Spleen (tissue), 11 donors: Measurements from ENCODE around the gene ZNF860. TPM values are rescaled to one million over a fixed set of nuclear protein-coding genes. Genes with fewer than 3 reads are reported as not detected.
"Not testable (repeated sequence)": the region's sequence is repeated elsewhere in the genome, so short reads cannot be mapped to it uniquely, and the experiment has no call there.

Experiments
- DNase-seq: peaks from one replicate; pipeline ENCODE4 v3.0.0-alpha.2; 2020
- H3K27ac ChIP-seq, 8 donors: fragments of 200-600 bp; sonication (generic) in 7 of 8; 1 replicate in 4 of 8; 2 replicates in 4 of 8; pipeline versions ENCODE4 v1.5.0 to v1.8.0; 2016 to 2021; ENCODE audit warnings: inconsistent platforms in 4 of 8, mild to moderate bottlenecking in 4 of 8, moderate library complexity in 1 of 8
- H3K27me3 ChIP-seq, 7 donors: fragments of 200-600 bp; sonication (generic) in 6 of 7; replicated peaks in 1 of 7; 1 replicate in 4 of 7; 2 replicates in 3 of 7; pipeline versions ENCODE4 v1.5.0 to v1.8.0; 2016 to 2021; ENCODE audit warnings: inconsistent platforms in 3 of 7, mild to moderate bottlenecking in 1 of 7
- H3K36me3 ChIP-seq, 6 donors: fragments of 200-600 bp; sonication (generic) in 5 of 6; 1 replicate in 4 of 6; 2 replicates in 2 of 6; pipeline versions ENCODE4 v1.5.0 to v1.8.0; 2016 to 2021; ENCODE audit warnings: inconsistent platforms in 2 of 6
- H3K4me1 ChIP-seq, 6 donors: fragments of 200-600 bp; sonication (generic) in 5 of 6; 1 replicate in 3 of 6; 2 replicates in 3 of 6; pipeline versions ENCODE4 v1.5.0 to v1.8.0; 2016 to 2021; ENCODE audit warnings: inconsistent platforms in 3 of 6
- H3K4me3 ChIP-seq, 8 donors: fragments of 200-600 bp; sonication (generic) in 7 of 8; 1 replicate in 4 of 8; 2 replicates in 4 of 8; pipeline versions ENCODE4 v1.5.0 to v1.8.0; 2016 to 2021; ENCODE audit warnings: inconsistent platforms in 4 of 8, mild to moderate bottlenecking in 4 of 8, moderate library complexity in 2 of 8
- H3K9me3 ChIP-seq, 8 donors: fragments of 200-600 bp; sonication (generic) in 7 of 8; 1 replicate in 4 of 8; 2 replicates in 4 of 8; pipeline versions ENCODE4 v1.5.0 to v1.8.0; 2016 to 2021; ENCODE audit warnings: inconsistent platforms in 4 of 8
- POLR2A ChIP-seq, 3 donors: fragments of 450-650 bp; IDR thresholded peaks; one replicate each; pipeline ENCODE4 v1.5.1; 2017; ENCODE audit warnings: antibody characterized with exemption in 3 of 3, mild to moderate bottlenecking in 1 of 3
- POLR2AphosphoS5 ChIP-seq, 3 donors: sonication (generic); formaldehyde crosslinking; IDR thresholded peaks; one replicate each; pipeline ENCODE4 v1.5.1; 2017; ENCODE audit warnings: antibody characterized with exemption in 3 of 3
- WGBS, 5 donors: extraction: QIAGEN DNeasy Blood & Tissue Kit in 3 of 5; methylation state at CpG; one replicate each; pipeline versions ENCODE4 v1.1.5 to v1.1.7; 2013 to 2018; 5-methylcytosine and 5-hydroxymethylcytosine counted together
- intact Hi-C: fragments of 100-400 bp; cut with DNase I; formaldehyde crosslinking; loops from one replicate; pipeline ENCODE4 v1.15.0; 2023; ENCODE audit warnings: low total_unique reads
- polyA plus RNA-seq, 3 donors: library from polyadenylated mRNA; stranded (reverse); fragments of 200-250 nt; gene quantifications; one replicate each; pipeline ENCODE4 v1.2.1, GENCODE V29; 2013
- total RNA-seq, 7 donors: library from RNA; depleted of rRNA in 3 of 7; stranded (reverse); fragments of >200 nt in 3 of 7; fragmentation: NEBNext Ultra II Directional in 4 of 7; extraction: Animal tissue kit (Norgen Biotek cat#: 25700) in 4 of 7; gene quantifications; one replicate each; pipeline versions ENCODE4 v1.1.0 to v1.2.1, GENCODE V29; 2016 to 2021
- TF ChIP-seq, protein P1 (sequence below), 11 experiments: fragments of 200-600 bp in 7 of 11; fragments of 450-650 bp in 4 of 11; sonication (generic) in 4 of 11; IDR thresholded peaks in 8 of 11; conservative IDR thresholded peaks in 3 of 11; 1 replicate in 7 of 11; 2 replicates in 4 of 11; pipeline versions ENCODE4 v1.4.0 to v1.8.0; 2016 to 2021; ENCODE audit warnings: antibody characterized with exemption in 11 of 11, inconsistent platforms in 4 of 11, mild to moderate bottlenecking in 1 of 11
- donor health status: healthy with polysubstance abuse.
- donor health status: DM: no; HTN: no; CAD: no; lungs with moderate emphysema.
- donor health status: DM: no; HTN: no; CAD: no.
- donor health status: Bipolar disorder and iron deficiency.
- donor health status: healthy.
- donor health status: DM: no; HTN: no; CAD: no.
- donor health status: DM: yes; HTN: yes; CAD: no.

Gene ZNF860
- total and polyA plus RNA-seq, 10 donors, result 1.3 to 9.5 (median 4.5) TPM

DNA sequence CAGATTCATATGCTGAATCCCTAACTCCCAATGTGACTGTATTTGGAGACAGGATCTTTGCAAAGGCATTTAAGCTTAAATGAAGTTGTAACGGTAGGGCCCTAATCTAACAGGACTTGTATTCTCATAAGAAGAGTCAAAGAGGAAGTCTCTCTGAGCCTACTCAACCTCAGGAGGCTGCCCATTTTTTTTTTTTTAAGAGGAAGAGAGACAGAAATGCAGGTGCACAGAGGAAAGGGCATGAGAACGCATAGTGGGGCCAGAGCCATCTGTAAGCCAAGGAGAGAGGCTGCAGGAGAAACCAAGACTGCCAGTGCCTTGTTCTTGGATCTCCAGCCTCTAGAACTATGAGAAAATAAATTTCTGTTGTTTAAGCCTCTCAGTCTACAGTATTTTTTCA, 28.4 kb downstream of the ZNF860 start:
- Histone ChIP-seq H3K27ac (peak overlapping the region in 1 of 8 donors; percentile 24), H3K4me1 (peaks cover 0 to 15% (median 2%) of the 10 kb centered on the region in 6 donors), H3K36me3 (no peaks in the 10 kb centered on the region), H3K4me3 (no peak overlapping the region), H3K27me3 (no peaks in the 10 kb centered on the region), H3K9me3 (no peaks in the 10 kb centered on the region)
- WGBS, 5 donors, result 33 to 57% (median 49%) methylated on average over 2 of the region's 2 CpGs
- DNase-seq, result no peak
- TF ChIP-seq POLR2A (IDR thresholded peaks at IDR 0.05) (no peak), POLR2AphosphoS5 (IDR thresholded peaks at IDR 0.05) (no peak)
- TF ChIP-seq, protein P1, sequence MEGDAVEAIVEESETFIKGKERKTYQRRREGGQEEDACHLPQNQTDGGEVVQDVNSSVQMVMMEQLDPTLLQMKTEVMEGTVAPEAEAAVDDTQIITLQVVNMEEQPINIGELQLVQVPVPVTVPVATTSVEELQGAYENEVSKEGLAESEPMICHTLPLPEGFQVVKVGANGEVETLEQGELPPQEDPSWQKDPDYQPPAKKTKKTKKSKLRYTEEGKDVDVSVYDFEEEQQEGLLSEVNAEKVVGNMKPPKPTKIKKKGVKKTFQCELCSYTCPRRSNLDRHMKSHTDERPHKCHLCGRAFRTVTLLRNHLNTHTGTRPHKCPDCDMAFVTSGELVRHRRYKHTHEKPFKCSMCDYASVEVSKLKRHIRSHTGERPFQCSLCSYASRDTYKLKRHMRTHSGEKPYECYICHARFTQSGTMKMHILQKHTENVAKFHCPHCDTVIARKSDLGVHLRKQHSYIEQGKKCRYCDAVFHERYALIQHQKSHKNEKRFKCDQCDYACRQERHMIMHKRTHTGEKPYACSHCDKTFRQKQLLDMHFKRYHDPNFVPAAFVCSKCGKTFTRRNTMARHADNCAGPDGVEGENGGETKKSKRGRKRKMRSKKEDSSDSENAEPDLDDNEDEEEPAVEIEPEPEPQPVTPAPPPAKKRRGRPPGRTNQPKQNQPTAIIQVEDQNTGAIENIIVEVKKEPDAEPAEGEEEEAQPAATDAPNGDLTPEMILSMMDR (IDR thresholded peaks at IDR 0.05 in 8 of 11, conservative IDR thresholded peaks at IDR 0.05 in 3 of 11), result no peak
- intact Hi-C loops, result no loop called here

- Histone ChIP-seq H3K27ac (peak overlapping the region in 1 of 8 donors; percentile 24), H3K4me1 (peaks cover 0 to 15% (median 2%) of the 10 kb centered on the region in 6 donors)
- DNase-seq, H3K27me3 ChIP-seq, intact Hi-C loops, H3K4me3 ChIP-seq, H3K9me3 ChIP-seq, H3K36me3 ChIP-seq: not testable (repeated sequence)
- 90 to 94% (median 92%) methylated on average over 7 of the region's 7 CpGs for WGBS, 5 donors
These were observed 29.1 kb downstream of the ZNF860 start for GRCh38 chr3:32010699-32011098.

DNA sequence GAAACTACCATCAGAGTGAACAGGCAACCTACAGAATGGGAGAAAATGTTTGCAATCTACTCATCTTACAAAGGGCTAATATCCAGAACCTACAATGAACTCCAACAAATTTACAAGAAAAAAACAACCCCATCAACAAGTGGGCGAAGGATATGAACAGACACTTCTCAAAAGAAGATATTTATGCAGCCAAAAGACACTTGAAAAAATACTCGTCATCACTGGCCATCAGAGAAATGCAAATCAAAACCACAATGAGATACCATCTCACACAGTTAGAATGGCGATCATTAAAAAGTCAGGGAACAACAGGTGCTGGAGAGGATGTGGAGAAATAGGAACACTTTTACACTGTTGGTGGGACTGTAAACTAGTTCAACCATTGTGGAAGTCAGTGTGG, 34.1 kb downstream of the ZNF860 start:
- H3K4me1 ChIP-seq, result peaks cover 0 to 11% (median under 1%) of the 10 kb centered on the region in 6 donors
- 77 to 91% (median 79%) methylated on average over 3 of the region's 3 CpGs for WGBS, 5 donors
- intact Hi-C loops, H3K36me3 ChIP-seq, H3K27ac ChIP-seq, H3K27me3 ChIP-seq, DNase-seq, H3K9me3 ChIP-seq, H3K4me3 ChIP-seq: not testable (repeated sequence)

DNA sequence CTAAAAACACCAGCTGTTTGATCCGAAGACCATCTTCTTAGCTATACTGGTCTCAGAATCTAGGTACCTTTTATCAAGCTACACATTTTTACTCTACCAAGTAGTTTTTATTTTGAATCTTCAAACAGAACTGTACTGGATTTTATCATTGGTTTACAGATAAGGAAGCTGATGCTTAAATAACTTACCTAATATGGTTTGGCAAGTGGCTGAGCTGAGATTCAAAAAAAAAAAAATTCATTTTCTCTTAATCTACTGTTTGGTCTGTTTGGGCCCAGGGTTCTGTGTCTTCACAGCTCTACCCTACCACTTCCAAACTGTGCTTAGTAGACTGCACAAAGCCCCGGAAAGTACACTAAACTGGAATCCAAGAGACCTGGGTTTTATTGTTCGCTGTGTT, 35.7 kb downstream of the ZNF860 start:
- intact Hi-C loops, result no loop called here
- H3K9me3 ChIP-seq, result peaks cover 0 to 2% (median 0%) of the 10 kb centered on the region in 8 donors
- DNase-seq, result no peak
- H3K27ac ChIP-seq, result no peak overlapping the region
- no peak overlapping the region for H3K4me3 ChIP-seq
- TF ChIP-seq POLR2A (IDR thresholded peaks at IDR 0.05), result no peak
- TF ChIP-seq, protein P1 (IDR thresholded peaks at IDR 0.05 in 8 of 11, conservative IDR thresholded peaks at IDR 0.05 in 3 of 11), result no peak
- no peak for TF ChIP-seq POLR2AphosphoS5 (IDR thresholded peaks at IDR 0.05)
- peaks cover 0 to 11% (median 0%) of the 10 kb centered on the region in 6 donors for H3K4me1 ChIP-seq
- no peaks in the 10 kb centered on the region for H3K36me3 ChIP-seq
- no peaks in the 10 kb centered on the region for H3K27me3 ChIP-seq
- WGBS, 5 donors, result 87 to 96% (median 93%) methylated on average over 3 of the region's 3 CpGs

- no peaks in the 10 kb centered on the region for H3K27me3 ChIP-seq
- no peak overlapping the region for H3K27ac ChIP-seq
- WGBS, 5 donors, result 47 to 53% (median 50%) methylated on average over 5 of the region's 5 CpGs
- TF ChIP-seq POLR2AphosphoS5 (IDR thresholded peaks at IDR 0.05) (no peak), POLR2A (IDR thresholded peaks at IDR 0.05) (no peak)
- TF ChIP-seq, protein P1 (IDR thresholded peaks at IDR 0.05 in 8 of 11, conservative IDR thresholded peaks at IDR 0.05 in 3 of 11), result peak; percentile 41 to 78 (median 71)
- H3K9me3 ChIP-seq, result peaks cover 0 to 2% (median 0%) of the 10 kb centered on the region in 8 donors
- H3K4me3 ChIP-seq, result no peak overlapping the region
- intact Hi-C loops, result loop anchor here (2.0 kb wide), 1 partner anchor 126 kb away; no protein-coding TSS in a partner anchor
- no peaks in the 10 kb centered on the region for H3K36me3 ChIP-seq
- no peak for DNase-seq
- H3K4me1 ChIP-seq, result peaks cover 0 to 11% (median 0%) of the 10 kb centered on the region in 6 donors
These were observed 37.4 kb downstream of the ZNF860 start for GRCh38 chr3:32018757-32019564.
